ENCODE results near the gene RIPOR2.
A peak's percentile ranks its signal among the peaks of the same experiment; 100 is the strongest.
"Not testable (repeated sequence)": the region's sequence is repeated elsewhere in the genome, so short reads cannot be mapped to it uniquely, and the experiment has no call there.

The RIPOR2 gene

DNA sequence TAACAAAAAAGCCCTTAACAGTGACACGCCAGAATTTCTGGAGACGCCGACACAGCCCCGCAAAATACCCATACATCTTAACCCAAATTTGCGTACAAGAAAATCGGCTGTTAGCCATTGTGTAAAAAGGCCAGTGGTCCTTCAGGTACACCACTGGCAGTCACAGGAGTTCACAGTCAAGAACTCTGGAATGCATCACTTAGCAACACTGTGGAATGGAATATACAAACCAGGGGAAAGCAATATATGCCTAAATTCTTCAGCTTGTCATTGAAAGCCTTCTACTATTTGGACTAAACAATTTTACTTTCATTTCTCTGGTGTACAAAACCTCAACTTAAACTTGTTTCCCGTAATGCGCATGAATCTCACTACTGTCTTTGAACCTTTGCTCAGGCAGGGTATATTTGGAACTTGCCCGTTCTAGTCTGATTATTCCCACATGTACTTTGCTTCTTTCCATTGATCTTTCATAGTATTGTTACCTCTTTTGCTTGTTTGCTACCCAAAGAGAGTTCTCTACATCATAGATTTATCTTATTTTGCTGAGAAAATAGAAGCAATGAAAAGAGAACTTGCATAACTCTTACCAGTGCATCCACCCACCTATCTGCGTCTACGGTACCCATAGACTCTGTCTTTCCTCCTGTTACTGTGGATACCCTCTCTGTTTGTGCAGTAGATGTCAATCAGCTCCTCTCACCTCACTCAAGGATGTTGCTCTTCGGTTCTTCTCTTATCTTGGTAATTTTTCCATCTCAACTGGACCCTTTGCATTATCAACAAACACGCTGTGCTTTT is 136.8 kb downstream of the RIPOR2 start, which contains the start of gene ARMH2:
ARMH2 (minus strand) TSS at position 178 of the 801 bp plus-strand sequence; CDS start at position 118, 60 bp downstream.
- DNase-seq (ENCODE audit: low read depth) = no peak

DNA sequence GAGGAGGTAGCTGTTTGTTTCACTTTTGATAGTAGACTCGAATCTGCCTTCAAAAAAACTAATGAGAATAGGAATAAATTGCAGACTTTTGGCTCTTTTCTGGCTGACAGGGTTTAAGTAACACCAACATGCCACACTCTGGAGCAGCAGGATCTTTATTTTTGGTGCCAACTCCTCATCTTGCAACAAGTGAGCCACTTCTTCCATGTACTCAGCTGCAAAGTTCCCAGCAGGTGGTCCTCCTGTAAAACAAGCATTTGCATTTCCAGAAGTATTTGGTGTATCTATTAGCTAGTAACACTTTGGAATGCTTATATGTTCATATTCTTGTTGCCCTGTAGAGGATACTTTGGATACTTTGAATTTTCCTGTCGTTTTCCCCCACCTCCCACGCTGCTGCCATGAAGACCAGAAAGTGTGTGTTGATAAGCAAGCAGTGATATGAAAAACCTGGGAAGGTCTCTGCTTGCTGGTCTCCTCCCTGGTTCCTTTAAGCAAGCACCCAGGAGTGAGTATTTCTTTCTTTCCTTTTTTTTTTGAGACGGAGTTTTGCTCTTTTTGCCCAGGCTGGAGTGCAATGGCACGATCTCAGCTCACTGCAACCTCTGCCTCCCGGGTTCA is 138.1 kb downstream of the RIPOR2 start:
- no peak for DNase-seq (ENCODE audit: low read depth)

DNA sequence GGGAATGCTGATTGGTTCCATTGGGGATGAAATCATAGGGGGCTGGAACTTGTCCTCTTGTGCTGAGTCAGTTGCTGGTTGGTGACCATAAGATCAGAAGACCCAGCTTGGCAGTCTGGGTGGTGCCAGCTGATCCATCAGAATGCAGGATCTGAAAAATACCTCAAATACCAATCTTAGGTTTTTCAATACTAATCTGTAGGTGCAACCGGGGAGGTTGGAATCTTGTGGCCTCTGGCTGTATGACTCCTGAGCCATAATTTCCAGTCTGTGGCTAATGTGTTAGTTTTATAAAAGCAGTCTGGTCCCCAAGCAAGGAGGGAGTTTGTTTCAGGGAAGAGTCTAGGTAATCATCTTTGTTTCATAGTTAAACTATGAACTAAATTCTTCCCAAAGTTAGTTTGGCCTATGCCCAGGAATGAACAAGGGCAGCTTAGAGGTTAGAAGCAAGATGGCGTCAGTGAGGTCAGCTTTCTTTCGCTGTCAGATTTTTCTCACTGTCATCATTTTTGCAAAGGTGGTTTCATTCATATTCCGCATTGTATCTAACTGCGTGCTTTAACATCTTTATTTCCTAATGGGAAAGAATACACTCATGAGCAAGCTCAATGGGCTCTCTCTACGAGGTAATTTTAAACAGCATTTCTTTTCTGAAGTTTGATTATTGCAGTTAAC is 139.0 kb downstream of the RIPOR2 start:
- DNase-seq (ENCODE audit: low read depth) = no peak

GRCh38 chr6:24795106-24795505 is 140.7 kb downstream of the RIPOR2 start:
- DNase-seq (ENCODE audit: low read depth) = no peak

DNA sequence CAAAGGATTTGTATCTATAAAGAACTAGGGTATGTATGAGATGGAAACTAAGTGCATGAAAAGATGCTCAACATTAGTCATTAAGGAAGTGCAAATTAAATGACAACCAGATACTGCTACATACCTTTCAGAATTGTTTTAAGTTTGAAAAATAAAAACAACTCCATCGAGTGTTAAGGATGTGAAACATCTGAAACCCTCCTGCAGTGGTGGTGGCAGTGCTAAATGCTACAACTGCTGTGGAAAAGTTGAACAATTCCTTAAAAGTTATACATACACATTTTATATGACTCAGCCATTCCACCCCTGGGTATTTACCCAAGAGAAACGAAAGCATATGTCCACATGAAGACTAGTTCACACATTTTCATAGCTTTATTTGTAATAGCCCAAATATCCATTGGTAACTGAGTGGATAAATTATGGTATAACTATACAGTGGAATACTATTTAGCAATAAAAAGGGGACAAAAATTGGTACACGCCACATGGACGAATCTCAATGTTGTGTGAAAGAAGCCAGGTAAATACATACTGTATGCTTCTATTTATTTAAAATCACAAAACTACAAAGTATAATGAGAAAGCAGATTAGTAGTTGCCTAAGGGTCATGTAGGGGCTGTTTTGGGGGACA is 147.6 kb downstream of the RIPOR2 start:
- DNase-seq (ENCODE audit: low read depth) = no peak

DNA sequence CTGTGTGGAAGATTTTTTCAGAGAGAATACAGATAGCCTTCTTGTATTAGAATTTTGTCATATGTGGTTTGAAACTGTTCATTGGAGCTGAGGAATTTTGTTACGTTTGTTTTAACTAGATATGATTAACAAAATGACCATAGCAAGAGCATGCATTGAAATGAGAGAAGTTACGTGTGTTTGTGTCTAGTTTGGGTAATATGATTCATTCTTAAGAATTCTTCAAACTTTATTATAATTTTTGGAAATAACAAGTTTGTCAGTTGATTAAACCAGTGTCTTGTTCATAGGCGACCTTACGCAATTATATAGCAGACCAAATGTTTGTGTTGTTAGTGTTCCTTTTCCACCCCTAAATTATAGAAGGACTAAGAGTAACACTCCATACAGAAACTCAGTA is 155.6 kb downstream of the RIPOR2 start:
- DNase-seq (ENCODE audit: low read depth) = no peak

- no peak for DNase-seq (ENCODE audit: low read depth)
Observed at GRCh38 chr6:24779416-24780016, 156.2 kb downstream of the RIPOR2 start.

DNA sequence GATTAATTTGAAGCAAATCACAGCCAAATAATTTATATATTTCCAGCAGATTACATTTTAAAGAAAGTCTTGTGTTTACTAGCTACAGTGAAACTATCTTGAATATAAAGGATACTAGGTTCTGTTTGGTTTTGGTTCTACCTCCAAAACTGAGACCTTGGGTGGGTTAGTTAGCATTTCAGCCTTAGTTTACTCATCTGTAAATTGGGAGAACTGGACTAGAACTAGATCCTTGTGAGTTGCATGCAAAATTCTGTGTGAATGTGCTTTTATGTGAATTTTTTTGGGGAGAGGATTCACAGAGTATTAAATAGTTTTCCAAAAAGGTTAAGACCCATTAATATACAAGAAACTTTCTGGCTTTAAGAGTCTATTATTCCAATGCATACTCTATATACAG is 156.9 kb downstream of the RIPOR2 start:
- no peak for DNase-seq (ENCODE audit: low read depth)

DNA sequence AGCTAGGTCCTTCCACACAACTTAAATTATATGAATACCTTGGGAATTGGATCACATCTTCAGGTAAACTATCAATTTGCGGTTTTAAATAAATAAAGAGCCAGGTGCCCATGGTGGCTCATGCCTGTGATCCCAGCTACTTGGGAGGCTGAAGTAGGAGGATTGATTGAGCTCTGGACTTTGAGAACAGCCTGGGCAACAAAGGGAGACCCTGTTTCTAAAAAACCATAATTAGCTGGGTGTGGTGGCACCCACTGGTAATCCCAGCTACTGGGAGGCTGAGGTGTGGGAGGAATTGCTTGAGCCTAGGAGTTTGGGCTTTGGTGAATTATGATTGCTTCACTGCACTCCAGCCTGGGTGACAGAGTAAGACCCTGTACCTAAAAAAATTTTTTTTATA is 157.6 kb downstream of the RIPOR2 start:
- DNase-seq (ENCODE audit: low read depth) = no peak

GRCh38 chr6:24777227-24777626 is 158.5 kb downstream of the RIPOR2 start:
- no peak for DNase-seq (ENCODE audit: low read depth)

DNA sequence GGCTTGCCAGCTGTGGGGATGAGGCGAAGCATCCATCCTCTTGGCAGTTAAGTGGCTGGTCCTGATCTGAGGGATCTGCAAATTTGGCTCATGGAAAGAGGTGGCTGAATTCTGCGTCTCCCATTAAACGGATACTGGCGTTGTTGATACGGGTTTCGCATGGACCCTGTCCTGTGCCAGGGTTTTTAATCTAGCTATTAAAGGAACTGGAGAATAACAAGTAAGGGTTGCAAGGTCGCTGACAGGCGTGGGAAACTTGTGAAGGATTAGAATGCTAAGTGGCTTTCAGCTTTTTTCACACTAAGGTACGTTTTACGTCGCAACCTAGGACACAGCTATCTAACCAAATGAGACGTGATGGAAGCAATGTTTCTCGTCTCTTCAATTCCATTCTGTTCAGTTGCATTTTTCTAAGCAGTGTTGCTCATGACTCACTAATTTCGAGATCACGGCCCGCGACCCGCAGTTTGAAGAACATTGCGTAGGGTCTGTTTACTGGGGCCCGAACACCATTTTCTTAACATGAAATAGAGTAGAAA is 160.2 kb downstream of the RIPOR2 start:
- no peak for DNase-seq (ENCODE audit: low read depth)

DNA sequence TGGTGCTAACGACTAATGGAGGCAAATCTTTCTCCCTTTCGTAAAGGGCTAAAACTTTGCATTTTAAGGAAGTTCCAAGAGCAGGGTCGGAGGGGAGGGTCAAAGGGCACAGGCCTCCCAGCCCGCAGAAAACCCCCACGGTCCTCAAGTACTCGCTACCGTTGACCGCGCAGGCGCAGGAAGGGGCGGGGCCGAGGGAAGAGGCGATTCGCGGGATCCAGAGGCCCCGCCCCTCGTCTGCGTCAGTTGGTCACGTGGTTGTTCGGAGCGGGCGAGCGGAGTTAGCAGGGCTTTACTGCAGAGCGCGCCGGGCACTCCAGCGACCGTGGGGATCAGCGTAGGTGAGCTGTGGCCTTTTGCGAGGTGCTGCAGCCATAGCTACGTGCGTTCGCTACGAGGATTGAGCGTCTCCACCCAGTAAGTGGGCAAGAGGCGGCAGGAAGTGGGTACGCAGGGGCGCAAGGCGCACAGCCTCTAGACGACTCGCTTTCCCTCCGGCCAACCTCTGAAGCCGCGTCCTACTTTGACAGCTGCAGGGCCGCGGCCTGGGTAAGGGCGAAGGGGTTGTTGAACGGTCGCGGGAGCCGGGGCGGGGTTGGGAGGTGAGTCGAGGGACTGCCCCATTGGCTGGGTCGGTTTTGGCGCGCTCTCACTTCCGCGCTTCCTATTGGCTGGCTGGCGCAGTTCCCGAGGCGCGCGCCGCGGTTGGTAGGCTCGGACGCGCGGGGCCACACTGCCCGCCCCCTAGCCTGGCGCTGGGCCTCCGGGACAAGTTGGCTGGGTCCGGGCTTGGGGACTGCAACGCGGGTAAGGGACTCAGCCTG is 160.9 kb downstream of the RIPOR2 start, which contains the start of gene GMNN:
GMNN (plus strand) TSS at position 242 of the 824 bp plus-strand sequence. CDS start 2,310 bp downstream, outside the sequence.
- DNase-seq (ENCODE audit: low read depth) = peak; percentile 71

DNA sequence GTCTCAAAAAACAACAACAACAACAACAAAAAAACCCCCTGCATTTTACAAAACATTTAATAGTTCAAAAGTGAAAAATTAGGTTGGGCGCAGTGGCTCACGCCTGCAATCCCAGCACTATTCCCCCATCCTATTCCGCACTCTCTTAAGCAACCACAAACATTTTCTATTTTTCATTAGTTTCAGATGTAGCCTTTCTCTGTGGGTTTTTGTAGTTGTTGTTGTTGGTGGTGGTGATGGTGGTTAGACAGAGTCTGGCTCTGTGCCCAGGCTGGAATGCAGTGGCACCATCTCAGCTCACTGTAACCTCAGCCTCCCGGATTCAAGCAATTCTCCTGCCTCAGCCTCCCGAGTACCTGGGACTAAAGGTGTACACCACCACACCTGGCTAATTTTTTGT is 167.4 kb downstream of the RIPOR2 start:
- no peak for DNase-seq (ENCODE audit: low read depth)

DNA sequence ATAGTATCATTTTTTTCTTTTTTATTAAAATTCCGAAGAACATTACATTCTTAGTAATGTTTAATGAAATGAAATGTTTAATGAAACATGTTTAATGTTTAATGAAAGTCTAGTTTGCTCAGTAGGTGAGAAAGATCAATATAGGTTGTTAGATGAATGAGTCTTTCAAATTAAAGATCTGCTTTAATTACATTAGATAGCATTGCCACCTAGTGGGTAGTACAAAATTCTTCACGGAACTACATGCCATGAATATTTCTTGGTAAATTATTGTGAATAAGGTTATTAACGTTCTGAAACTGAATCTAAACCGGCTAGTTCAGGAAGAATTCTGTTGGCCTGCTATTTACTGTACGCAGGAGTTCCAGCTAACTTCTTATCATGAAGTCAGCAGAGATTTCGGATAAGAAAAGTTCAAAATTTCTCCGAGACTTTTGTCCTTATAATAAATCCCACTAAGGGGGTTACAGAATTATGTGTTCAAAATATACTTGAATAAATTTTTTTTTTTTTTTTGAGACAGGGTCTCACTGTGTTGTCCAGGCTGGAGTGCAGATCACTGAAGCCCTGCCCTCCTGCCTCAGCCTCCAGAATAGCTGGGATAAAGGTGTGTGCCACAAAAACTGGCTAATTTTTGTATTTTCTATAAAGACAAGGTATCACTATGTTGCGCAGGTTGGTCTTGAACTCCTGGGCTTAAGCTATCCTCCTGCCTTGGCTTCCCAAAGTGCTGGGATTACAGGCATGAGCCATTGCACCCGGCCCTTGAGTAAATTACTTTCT is 168.9 kb downstream of the RIPOR2 start:
- DNase-seq (ENCODE audit: low read depth) = no peak

DNA sequence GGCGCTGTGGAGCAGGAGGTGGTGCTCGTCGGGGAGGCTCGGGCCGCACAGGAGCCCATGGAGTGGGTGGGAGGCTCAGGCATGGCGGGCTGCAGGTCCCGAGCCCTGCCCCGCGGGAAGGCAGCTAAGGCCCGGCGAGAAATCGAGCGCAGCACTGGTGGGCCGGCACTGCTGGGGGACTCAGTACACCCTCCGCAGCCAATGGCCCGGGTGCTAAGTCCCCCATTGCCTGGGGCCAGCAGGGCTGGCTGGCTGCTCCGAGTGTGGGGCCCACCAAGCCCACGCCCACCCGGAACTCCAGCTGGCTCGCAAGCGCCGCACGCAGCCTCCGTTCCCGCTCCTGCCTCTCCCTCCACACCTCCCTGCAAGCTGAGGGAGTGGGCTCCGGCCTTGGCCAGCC is 169.8 kb downstream of the RIPOR2 start:
- not testable (repeated sequence) for DNase-seq (ENCODE audit: low read depth)

DNA sequence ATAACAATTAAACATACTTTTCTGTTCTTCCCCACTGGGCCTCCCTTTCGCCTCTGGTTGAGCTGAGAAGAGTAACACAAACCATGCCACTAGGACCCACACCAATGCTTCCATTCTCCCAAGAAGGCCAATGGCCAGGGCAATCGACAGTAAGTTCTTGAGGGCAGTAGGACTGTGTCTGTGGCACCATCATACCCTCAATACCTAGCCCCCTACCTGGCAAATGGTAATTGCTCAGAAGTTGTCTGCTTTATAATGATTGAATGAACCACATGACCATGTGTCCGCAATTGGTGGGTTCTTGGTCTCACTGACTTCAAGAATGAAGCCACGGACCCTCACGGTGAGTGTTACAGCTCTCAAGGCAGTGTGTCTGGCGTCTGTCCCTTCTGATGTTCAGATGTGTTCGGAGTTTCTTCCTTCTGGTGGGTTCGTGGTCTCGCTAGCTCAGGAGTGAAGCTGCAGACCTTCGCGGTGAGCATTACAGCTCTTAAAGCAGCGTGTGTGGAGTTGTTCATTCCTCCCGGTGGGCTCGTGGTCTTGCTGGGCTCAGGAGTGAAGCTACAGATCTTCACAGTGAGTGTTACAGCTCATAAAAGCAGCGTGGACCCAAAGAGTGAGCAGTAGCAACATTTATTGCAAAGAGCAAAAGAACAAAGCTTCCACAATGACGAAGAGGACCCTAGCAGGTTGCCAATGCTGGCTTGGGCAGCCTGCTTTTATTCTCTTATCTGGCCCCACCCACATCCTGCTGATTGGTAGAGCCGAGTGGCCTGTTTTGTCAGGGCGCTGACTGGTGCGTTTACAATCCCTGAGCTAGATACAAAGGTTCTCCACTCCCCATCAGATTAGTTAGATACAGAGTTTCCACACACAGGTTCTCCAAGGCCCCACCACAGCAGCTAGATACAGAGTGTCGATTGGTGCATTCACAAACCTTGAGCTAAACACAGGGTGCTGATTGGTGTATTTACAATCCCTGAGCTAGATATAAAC is 170.6 kb downstream of the RIPOR2 start:
- DNase-seq (ENCODE audit: low read depth) = not testable (repeated sequence)

DNA sequence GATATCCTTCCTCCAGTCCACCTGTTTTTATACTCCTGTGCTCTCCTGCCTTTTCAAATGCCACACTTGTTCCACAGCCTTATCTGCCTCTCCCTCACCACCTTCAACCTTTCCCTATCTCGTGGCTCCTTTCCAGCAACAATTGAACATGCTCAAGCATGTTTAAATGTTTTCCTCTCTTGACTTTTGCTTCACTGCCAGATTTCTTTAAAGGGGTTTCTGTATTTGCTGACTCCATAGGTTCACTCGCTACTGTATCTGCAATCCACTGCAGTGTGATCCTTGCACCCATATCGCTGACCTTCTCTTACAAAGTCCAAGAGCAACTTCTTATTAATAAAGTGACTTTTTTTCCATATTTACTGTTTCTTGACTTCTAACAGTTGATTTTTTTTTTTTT is 172.2 kb downstream of the RIPOR2 start:
- no peak for DNase-seq (ENCODE audit: low read depth)

DNA sequence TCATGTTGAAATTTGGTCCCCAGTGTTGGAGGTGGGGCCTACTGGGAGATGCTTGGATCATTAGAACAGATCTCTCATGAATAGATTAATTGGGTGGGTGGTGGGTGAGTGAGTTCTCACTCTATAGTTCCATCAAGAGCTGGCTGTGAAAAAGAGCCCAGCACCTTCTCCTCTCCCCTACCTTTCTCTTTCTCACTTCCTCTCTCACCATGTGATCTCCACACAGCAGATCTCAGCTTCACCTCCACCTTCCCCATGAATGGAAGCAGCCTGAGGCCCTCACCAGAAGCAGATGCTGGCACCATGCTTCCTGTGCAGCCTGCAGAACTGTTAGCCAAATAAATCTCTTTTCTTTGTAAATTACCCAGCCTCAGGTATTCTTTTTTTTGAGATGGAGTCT is 173.9 kb downstream of the RIPOR2 start:
- no peak for DNase-seq (ENCODE audit: low read depth)
